HCT116 (cell line): ENCODE measurements around the gene PEMT. TPM values are rescaled to one million over a fixed set of nuclear protein-coding genes. Genes with fewer than 3 reads are reported as not detected.

Source experiments
- ATAC-seq: fragments of 200-7000 bp; cut with Tn5 transposase; 2 replicates; pipeline ENCODE4 v1.9.1; 2020; ENCODE audit warnings: mild to moderate bottlenecking, moderate library complexity
- BruUV-seq: library from RNA; stranded (reverse); fragments of 400-500 nt; replicated peaks from 2 replicates; lab custom pipeline; 2021; lab: Mats Ljungman, UMichigan
- CTCF ChIA-PET: fragments of 300-600 bp; sonication (Branson Sonifier 250); formaldehyde crosslinking; loops from one replicate; lab custom pipeline; 2021; ENCODE audit warnings: antibody characterized with exemption; lab: Charles Lee
- POLR2A ChIA-PET: fragments of 300-600, 350-600 bp; sonication (Branson Sonifier 250); formaldehyde crosslinking; loops from one replicate; lab custom pipeline; 2021; ENCODE audit warnings: antibody characterized with exemption; lab: Charles Lee
- RAD21 ChIA-PET, 2 experiments: fragments of 300-600 bp; sonication (Branson Sonifier 250); formaldehyde crosslinking; loops; one replicate each; lab custom pipeline; 2023; ENCODE audit warnings: low total read pairs in 2 of 2; ENCODE audit not compliant: uncharacterized antibody in 2 of 2, unreplicated experiment in 2 of 2, low non-redundant PET in 1 of 2; lab: Charles Lee
- DNase-seq: peaks from one replicate; pipeline ENCODE4 v3.0.0-alpha.2; 2010; ENCODE audit warnings: low read depth, low spot score
- H2AFZ ChIP-seq: fragments of 200-600 bp; shearing (Covaris generic), sonication (generic); 2 replicates; pipeline ENCODE4 v1.6.1; 2017; ENCODE audit warnings: low read depth, mixed run types, mixed read lengths, antibody characterized with exemption, low read length; ENCODE audit not compliant: poor library complexity, severe bottlenecking
- H3K27ac ChIP-seq: 2 replicates; pipeline ENCODE4 v1.5.1; 2012; ENCODE audit warnings: low read depth, low read length
- H3K27me3 ChIP-seq: fragments of 200-600 bp; sonication (generic); 2 replicates; pipeline ENCODE4 v1.6.1; 2016; ENCODE audit warnings: mixed run types, low read length, mixed read lengths; ENCODE audit not compliant: insufficient read depth
- H3K36me3 ChIP-seq, 2 experiments: fragments of 200-500 bp in 1 of 2; fragments of 200-600 bp in 1 of 2; sonication (Bioruptor generic) in 1 of 2; sonication (generic) in 1 of 2; 2 replicates each; pipeline versions ENCODE4 v1.5.1 to v1.6.1; 2014 to 2016; ENCODE audit warnings: low read length in 2 of 2, inconsistent platforms in 1 of 2, mixed read lengths in 1 of 2, mixed run types in 1 of 2; ENCODE audit not compliant: insufficient read depth in 2 of 2, control insufficient read depth in 1 of 2
- H3K4me1 ChIP-seq, 2 experiments: fragments of 200-600 bp in 1 of 2; sonication (generic) in 1 of 2; 2 replicates each; pipeline versions ENCODE4 v1.5.1 to v1.6.1; 2012 to 2017; ENCODE audit warnings: low read length in 2 of 2, inconsistent platforms in 1 of 2, mild to moderate bottlenecking in 1 of 2, mixed read lengths in 1 of 2, mixed run types in 1 of 2, moderate library complexity in 1 of 2; ENCODE audit not compliant: insufficient read depth in 2 of 2, control insufficient read depth in 1 of 2
- H3K4me2 ChIP-seq: fragments of 200-600 bp; sonication (generic); 2 replicates; pipeline ENCODE4 v1.6.1; 2017; ENCODE audit warnings: mixed run types, low read length, mixed read lengths
- H3K4me3 ChIP-seq, 2 experiments: fragments of 200-600 bp in 1 of 2; sonication (generic) in 1 of 2; replicated peaks in 1 of 2; 2 replicates each; pipeline ENCODE4 v1.5.1; 2011 to 2016; ENCODE audit warnings: low read length in 2 of 2, control low read depth in 1 of 2, low read depth in 1 of 2, mild to moderate bottlenecking in 1 of 2, mixed read lengths in 1 of 2, mixed run types in 1 of 2
- H3K79me2 ChIP-seq: fragments of 200-600 bp; sonication (generic); 2 replicates; pipeline ENCODE4 v1.6.1; 2017; ENCODE audit warnings: mild to moderate bottlenecking, mixed run types, low read length, moderate library complexity, mixed read lengths; ENCODE audit not compliant: insufficient read depth
- H3K9ac ChIP-seq: fragments of 200-600 bp; sonication (generic); 2 replicates; pipeline ENCODE4 v1.6.1; 2016; ENCODE audit warnings: low read length, mixed read lengths
- H3K9me2 ChIP-seq: fragments of 200-600 bp; sonication (generic), shearing (Covaris generic); 2 replicates; pipeline ENCODE4 v1.6.1; 2017; ENCODE audit warnings: mixed run types, mild to moderate bottlenecking, moderate library complexity; ENCODE audit not compliant: insufficient read depth
- H3K9me3 ChIP-seq, 2 experiments: fragments of 200-500 bp in 1 of 2; fragments of 200-600 bp in 1 of 2; sonication (Bioruptor generic) in 1 of 2; sonication (generic) in 1 of 2; 2 replicates each; pipeline ENCODE4 v1.6.1; 2014 to 2017; ENCODE audit warnings: low read length in 2 of 2, mixed read lengths in 2 of 2, inconsistent platforms in 1 of 2, low read depth in 1 of 2, mild to moderate bottlenecking in 1 of 2, mixed run types in 1 of 2, moderate library complexity in 1 of 2; ENCODE audit not compliant: control insufficient read depth in 1 of 2, insufficient read depth in 1 of 2
- H4K20me1 ChIP-seq: fragments of 200-600 bp; sonication (generic), shearing (Covaris generic); 2 replicates; pipeline ENCODE4 v1.6.1; 2017; ENCODE audit warnings: mixed run types, mild to moderate bottlenecking, moderate library complexity; ENCODE audit not compliant: insufficient read depth
- CBX3 ChIP-seq: IDR thresholded peaks from 2 replicates; pipeline ENCODE4 v1.6.1; 2012; ENCODE audit warnings: low read depth
- ELF1 ChIP-seq: IDR thresholded peaks from 2 replicates; pipeline ENCODE4 v1.6.1; 2012; ENCODE audit warnings: low read depth, borderline replicate concordance
- EZH2phosphoT487 ChIP-seq: fragments of 200-600 bp; IDR thresholded peaks from 2 replicates; pipeline ENCODE4 v1.6.1; 2018; ENCODE audit warnings: antibody characterized with exemption, borderline replicate concordance
- JUND ChIP-seq: IDR thresholded peaks from 2 replicates; pipeline ENCODE4 v1.6.1; 2012
- POLR2AphosphoS5 ChIP-seq: IDR thresholded peaks from 2 replicates; pipeline ENCODE4 v1.6.1; 2011; ENCODE audit warnings: mild to moderate bottlenecking, low read depth, low read length, moderate library complexity
- SIN3A ChIP-seq: IDR thresholded peaks from 2 replicates; pipeline ENCODE4 v1.6.1; 2012; ENCODE audit warnings: low read depth
- TCF7L2 ChIP-seq: IDR thresholded peaks from 2 replicates; pipeline ENCODE4 v1.7.0; 2011; ENCODE audit warnings: borderline replicate concordance, inconsistent platforms; ENCODE audit not compliant: insufficient read depth, insufficient read length; ENCODE audit errors: extremely low read depth
- YY1 ChIP-seq: IDR thresholded peaks from 2 replicates; pipeline ENCODE4 v1.6.1; 2011; ENCODE audit warnings: low read length, low read depth, moderate library complexity, mild to moderate bottlenecking; ENCODE audit not compliant: insufficient replicate concordance; ENCODE audit errors: extremely low read depth
- ZBTB33 ChIP-seq: IDR thresholded peaks from 2 replicates; pipeline ENCODE4 v1.6.1; 2011; ENCODE audit warnings: mild to moderate bottlenecking, low read length, moderate library complexity; ENCODE audit not compliant: insufficient replicate concordance; ENCODE audit errors: extremely low read depth
- ZFX ChIP-seq: fragments of 450-650 bp; IDR thresholded peaks from 2 replicates; pipeline ENCODE4 v1.6.1; 2017
- intact Hi-C: fragments of 100-400 bp; cut with micrococcal nuclease; formaldehyde crosslinking; loops from 2 replicates; pipeline ENCODE4 v1.10.0; 2022
- total RNA-seq: library from RNA; stranded (reverse); gene quantifications from one replicate; pipeline ENCODE4 v1.2.1, GENCODE V29; 2021; ENCODE audit not compliant: unreplicated experiment
- TF ChIP-seq, protein P1 (sequence below): IDR thresholded peaks from 2 replicates; pipeline ENCODE4 v1.6.1; 2012

PEMT gene
- total RNA-seq, 1 experiment from 2014 or later, result 52.1 TPM

DNA sequence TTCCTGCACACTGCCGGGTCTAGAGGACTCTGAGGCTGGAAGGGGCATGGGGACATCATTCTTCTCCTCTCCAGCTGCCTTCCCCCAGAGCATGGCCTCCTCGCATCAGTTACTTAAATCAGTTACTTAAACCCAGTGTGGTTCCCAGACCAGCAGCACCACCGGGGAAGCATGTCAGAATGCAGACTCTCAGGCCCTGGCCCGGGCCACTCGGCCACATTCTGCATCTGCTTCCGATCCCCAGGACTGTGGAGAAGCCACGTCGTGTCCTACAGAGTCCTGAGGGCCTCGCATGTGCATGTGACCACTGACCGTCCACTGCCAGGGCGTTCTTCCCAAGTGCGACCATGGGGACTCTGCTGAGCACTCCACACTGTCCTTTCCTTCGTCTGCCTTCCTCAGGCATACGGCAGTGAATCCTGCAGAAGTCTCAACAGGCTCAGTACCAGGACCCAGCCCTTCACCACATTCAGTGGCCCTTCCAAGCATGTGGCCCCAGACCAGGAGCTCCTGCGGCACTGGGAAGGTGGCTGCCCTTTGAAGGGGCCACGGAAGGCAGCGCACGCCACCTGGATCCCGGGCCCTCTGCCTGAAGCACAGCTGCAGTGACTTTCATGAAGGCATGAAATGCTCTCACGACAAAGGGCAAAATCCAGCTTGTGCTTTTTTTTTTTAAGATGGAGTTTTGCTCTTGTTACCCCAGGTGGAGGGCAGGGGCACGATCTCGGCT lies 48.4 kb downstream of the PEMT start:
- no peak for DNase-seq
- ATAC-seq, result no peak
- Histone ChIP-seq H3K79me2 (no peaks in the 10 kb centered on the region), H3K27me3 (no peaks in the 10 kb centered on the region), H2AFZ (no peak overlapping the region), H3K4me1 (no peaks in the 10 kb centered on the region), H4K20me1 (no peaks in the 10 kb centered on the region), H3K4me2 (no peak overlapping the region), H3K27ac (no peak overlapping the region), H3K4me3 (no peak overlapping the region), H3K9me2 (no peaks in the 10 kb centered on the region), H3K36me3 (no peaks in the 10 kb centered on the region), H3K9ac (no peak overlapping the region), H3K9me3 (no peaks in the 10 kb centered on the region)
- no peak for TF ChIP-seq YY1
- TF ChIP-seq ZFX, result no peak
- no peak for TF ChIP-seq TCF7L2
- TF ChIP-seq POLR2AphosphoS5, result no peak
- TF ChIP-seq JUND, result no peak
- TF ChIP-seq, protein P1, sequence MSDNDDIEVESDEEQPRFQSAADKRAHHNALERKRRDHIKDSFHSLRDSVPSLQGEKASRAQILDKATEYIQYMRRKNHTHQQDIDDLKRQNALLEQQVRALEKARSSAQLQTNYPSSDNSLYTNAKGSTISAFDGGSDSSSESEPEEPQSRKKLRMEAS, result no peak
- TF ChIP-seq ZBTB33, result no peak
- no peak for TF ChIP-seq EZH2phosphoT487
- TF ChIP-seq CBX3, result no peak
- no peak for TF ChIP-seq SIN3A
- no peak for TF ChIP-seq ELF1
- POLR2A ChIA-PET, result no interaction called here
- intact Hi-C loops, result no loop called here
- CTCF ChIA-PET, result no interaction called here
- RAD21 ChIA-PET, result no interaction called here
- no TSS peak for BruUV-seq
